ENCODE results near the gene NT5M. TPM values are rescaled to one million over a fixed set of nuclear protein-coding genes. Genes with fewer than 3 reads are reported as not detected.

NT5M gene
- total RNA-seq, 1 donor from 2014 or later: 5.9 TPM

DNA sequence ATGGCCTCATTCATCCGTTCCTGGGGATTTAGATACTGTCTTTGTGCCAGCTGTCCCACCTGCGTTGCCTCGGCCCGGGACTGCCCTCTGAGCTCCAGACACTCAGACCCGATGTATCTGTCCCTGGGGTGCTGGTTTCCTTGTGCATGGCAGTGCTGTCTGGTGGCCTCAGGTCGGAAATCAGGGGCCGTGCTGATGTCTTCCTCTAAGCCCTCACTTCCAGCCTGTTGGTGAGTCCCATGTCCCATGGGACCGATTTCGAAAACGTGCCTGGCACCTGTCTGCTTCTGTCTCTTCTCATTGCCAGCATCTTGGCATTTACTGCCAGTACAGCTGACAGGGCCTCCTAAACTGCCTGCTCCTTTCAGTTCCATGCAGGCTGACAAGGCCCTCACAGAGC lies 22.1 kb downstream of the NT5M start:
- DNase-seq (ENCODE audit: extremely low spot score, unreplicated experiment): no peak
- TF ChIP-seq, protein P1, sequence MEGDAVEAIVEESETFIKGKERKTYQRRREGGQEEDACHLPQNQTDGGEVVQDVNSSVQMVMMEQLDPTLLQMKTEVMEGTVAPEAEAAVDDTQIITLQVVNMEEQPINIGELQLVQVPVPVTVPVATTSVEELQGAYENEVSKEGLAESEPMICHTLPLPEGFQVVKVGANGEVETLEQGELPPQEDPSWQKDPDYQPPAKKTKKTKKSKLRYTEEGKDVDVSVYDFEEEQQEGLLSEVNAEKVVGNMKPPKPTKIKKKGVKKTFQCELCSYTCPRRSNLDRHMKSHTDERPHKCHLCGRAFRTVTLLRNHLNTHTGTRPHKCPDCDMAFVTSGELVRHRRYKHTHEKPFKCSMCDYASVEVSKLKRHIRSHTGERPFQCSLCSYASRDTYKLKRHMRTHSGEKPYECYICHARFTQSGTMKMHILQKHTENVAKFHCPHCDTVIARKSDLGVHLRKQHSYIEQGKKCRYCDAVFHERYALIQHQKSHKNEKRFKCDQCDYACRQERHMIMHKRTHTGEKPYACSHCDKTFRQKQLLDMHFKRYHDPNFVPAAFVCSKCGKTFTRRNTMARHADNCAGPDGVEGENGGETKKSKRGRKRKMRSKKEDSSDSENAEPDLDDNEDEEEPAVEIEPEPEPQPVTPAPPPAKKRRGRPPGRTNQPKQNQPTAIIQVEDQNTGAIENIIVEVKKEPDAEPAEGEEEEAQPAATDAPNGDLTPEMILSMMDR (conservative IDR thresholded peaks at IDR 0.05): no peak
- Mint-ChIP-seq H3K36me3 (no peaks in the 10 kb centered on the region), H3K9me3 (no peaks in the 10 kb centered on the region), H3K27me3 (no peaks in the 10 kb centered on the region), H3K4me1 (ENCODE audit: unreplicated experiment) (no peaks in the 10 kb centered on the region), H3K27ac (no peak overlapping the region), H3K4me3 (no peak overlapping the region)

DNA sequence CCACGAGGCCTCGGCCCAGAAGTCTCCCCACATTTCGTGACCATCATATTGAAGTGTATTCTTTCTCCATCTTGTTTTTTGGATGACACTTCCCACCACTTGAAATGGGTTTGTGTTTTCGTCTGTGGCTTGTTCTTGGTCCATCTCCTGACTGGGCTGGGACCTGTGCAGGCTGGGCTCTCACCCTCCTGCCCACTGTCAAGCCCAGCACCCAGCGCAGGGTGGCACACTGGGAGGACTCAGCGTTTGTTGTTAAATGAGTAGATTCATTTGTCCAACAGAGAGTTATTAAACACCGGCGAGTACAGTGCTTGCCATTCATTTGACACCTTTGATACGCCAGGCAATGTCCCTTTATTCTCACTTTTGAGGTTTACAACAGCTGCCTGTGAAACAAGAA lies 22.6 kb downstream of the NT5M start:
- H3K27ac Mint-ChIP-seq: no peak overlapping the region

DNA sequence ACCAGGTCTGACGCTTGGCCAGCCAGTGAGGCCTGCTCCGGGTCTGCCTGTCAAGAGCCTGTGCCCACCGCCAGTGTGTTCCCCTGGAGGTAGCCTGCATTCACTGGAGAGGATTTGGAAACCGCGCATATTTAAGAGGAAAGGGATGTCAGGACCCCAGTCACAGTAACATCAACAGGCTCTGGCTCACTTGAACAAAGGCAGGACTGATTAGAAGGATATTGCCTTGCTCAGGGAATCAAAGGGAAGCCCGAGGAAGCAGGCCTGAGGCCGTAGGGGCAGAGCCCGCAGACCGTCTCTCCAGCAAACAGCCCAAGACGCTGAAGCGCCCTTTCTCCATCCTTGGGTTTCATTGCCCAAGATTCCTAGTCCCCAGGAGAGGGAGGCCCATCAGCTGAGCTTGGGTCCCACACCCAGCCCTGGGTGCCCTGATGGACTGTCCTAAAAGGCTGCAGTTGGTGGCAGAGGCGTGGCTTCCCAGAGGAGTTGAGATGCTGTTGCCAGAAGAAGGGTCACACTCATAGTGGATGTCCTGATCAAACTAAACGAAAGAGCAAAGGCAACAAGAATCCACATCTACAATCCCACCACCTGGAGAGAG lies 23.2 kb downstream of the NT5M start:
- TF ChIP-seq, protein P1 (conservative IDR thresholded peaks at IDR 0.05): no peak
- H3K4me1 Mint-ChIP-seq (ENCODE audit: unreplicated experiment): no peaks in the 10 kb centered on the region
- H3K36me3 Mint-ChIP-seq: no peaks in the 10 kb centered on the region
- no peak for DNase-seq (ENCODE audit: extremely low spot score, unreplicated experiment)
- H3K9me3 Mint-ChIP-seq: no peaks in the 10 kb centered on the region
- no peak overlapping the region for H3K27ac Mint-ChIP-seq
- H3K27me3 Mint-ChIP-seq: no peaks in the 10 kb centered on the region
- H3K4me3 Mint-ChIP-seq: no peak overlapping the region

More for the DNA sequence above, 22.6 kb downstream of the NT5M start:
- Mint-ChIP-seq H3K9me3 (no peaks in the 10 kb centered on the region), H3K4me1 (ENCODE audit: unreplicated experiment) (no peaks in the 10 kb centered on the region), H3K4me3 (no peak overlapping the region), H3K36me3 (no peaks in the 10 kb centered on the region), H3K27me3 (no peaks in the 10 kb centered on the region)
- no peak for DNase-seq (ENCODE audit: extremely low spot score, unreplicated experiment)
- TF ChIP-seq, protein P1 (conservative IDR thresholded peaks at IDR 0.05): no peak

DNA sequence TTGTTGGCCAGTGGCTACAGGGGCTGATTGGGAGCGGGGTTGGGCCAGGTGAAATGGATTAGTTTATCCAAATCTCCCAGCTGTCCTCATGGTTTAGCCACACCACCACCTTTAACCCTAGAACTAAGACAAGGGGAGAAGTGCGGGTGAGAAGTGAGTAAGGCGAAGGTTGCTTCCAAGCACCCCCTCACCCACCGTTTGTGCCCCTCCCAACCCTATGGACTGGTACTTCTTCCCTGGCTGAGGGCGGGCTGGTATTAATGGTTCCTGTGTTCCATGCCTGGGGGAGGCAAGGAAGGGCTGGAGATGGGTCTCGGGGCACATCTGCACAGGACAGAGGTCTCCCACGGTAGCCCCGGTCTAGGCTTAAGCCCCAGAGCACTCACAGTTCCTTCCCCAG lies 25.1 kb downstream of the NT5M start:
- Mint-ChIP-seq H3K4me1 (ENCODE audit: unreplicated experiment) (no peaks in the 10 kb centered on the region), H3K27ac (no peak overlapping the region), H3K36me3 (no peaks in the 10 kb centered on the region), H3K9me3 (no peaks in the 10 kb centered on the region), H3K4me3 (no peak overlapping the region), H3K27me3 (no peaks in the 10 kb centered on the region)
- TF ChIP-seq, protein P1 (conservative IDR thresholded peaks at IDR 0.05): no peak
- no peak for DNase-seq (ENCODE audit: extremely low spot score, unreplicated experiment)

DNA sequence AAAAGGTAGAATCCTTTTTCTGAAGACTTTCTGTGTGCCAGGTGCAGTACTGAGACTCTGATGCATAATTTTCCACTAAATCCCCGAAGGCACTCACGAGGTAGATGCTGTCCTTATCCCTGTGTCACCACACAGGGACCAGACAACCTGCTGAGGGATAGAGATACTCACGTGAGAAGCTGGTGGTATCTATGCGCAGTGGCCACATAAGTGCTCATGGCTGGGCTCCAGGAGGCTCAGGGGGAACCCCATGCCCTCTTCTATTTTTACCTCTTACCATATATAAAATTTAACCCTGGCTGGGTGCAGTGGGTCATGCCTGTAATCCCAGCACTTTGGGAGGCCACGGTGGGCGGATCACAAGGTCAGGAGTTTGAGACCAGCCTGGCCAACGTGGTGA lies 38.3 kb downstream of the NT5M start:
- Mint-ChIP-seq H3K27me3 (no peaks in the 10 kb centered on the region), H3K4me3 (no peak overlapping the region), H3K36me3 (no peaks in the 10 kb centered on the region), H3K4me1 (ENCODE audit: unreplicated experiment) (no peaks in the 10 kb centered on the region), H3K27ac (no peak overlapping the region), H3K9me3 (no peaks in the 10 kb centered on the region)
- no peak for DNase-seq (ENCODE audit: extremely low spot score, unreplicated experiment)
- TF ChIP-seq, protein P1 (conservative IDR thresholded peaks at IDR 0.05): no peak
